T-helper 17 cell (primary cell): ENCODE data around the gene SND1. TPM values are rescaled to one million over a fixed set of nuclear protein-coding genes. Genes with fewer than 3 reads are reported as not detected.
A peak's percentile ranks its signal among the peaks of the same experiment; 100 is the strongest.

Source experiments
- ATAC-seq: fragments of 150-1000 bp; cut with Tn5 transposase; 2 replicates; pipeline ENCODE4 v1.10.0; 2021; ENCODE audit warnings: mild to moderate bottlenecking, moderate library complexity
- DNase-seq, 3 donors: peaks; one replicate each; pipeline versions ENCODE4 v3.0.0 to v3.0.0-alpha.2; 2020 to 2021
- H3K9me3 ChIP-seq: one replicate; pipeline ENCODE4 v1.7.0; 2013; ENCODE audit warnings: low read length, mild to moderate bottlenecking; ENCODE audit not compliant: control insufficient read depth, poor library complexity, severe bottlenecking
- H3K27ac Mint-ChIP-seq: one replicate; pipeline ENCODE4 v1.8.0; 2022; ENCODE audit warnings: mild to moderate bottlenecking, moderate library complexity, mixed read lengths
- H3K27me3 Mint-ChIP-seq: one replicate; pipeline ENCODE4 v1.8.0; 2022; ENCODE audit warnings: mixed read lengths
- H3K36me3 Mint-ChIP-seq: one replicate; pipeline ENCODE4 v1.8.0; 2022; ENCODE audit warnings: low read depth, mixed read lengths
- H3K4me1 Mint-ChIP-seq: one replicate; pipeline ENCODE4 v1.8.0; 2022; ENCODE audit warnings: mild to moderate bottlenecking, mixed read lengths
- H3K4me3 Mint-ChIP-seq: one replicate; pipeline ENCODE4 v1.8.0; 2022; ENCODE audit warnings: mild to moderate bottlenecking, moderate library complexity, mixed read lengths
- total RNA-seq, 4 donors: library from RNA in 2 of 4; stranded (reverse) in 2 of 4; gene quantifications; one replicate each; pipeline ENCODE4 v1.2.3 and lab custom pipeline; 2022 to 2026

Gene SND1
- total RNA-seq, 2 donors from 2014 or later = 201 to 208 TPM

DNA sequence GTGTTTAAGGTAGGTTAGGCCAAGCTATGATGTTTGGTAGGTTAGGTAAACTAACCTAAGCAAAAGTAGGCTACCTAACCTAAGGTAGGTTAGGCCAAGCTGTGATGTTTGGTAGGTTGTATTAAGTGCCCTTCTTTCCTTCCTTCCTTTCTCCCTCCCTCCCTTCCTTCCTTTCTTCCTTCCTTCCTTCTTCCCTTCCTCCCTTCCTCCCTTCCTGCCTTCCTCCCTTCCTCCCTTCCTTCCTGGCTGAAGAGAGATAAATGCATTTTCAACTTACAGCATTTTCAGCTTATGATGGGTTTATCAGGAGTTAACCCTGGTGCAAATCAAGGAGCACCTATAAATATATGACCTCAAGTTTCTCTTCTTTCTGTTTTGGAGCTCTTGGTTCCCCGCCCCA, 56.2 kb downstream of the SND1 start:
- Mint-ChIP-seq H3K27ac (no peak overlapping the region), H3K27me3 (no peaks in the 10 kb centered on the region), H3K4me1 (peaks cover 7% of the 10 kb centered on the region), H3K36me3 (peaks cover 16% of the 10 kb centered on the region), H3K4me3 (no peak overlapping the region)
- no peak for DNase-seq
- ATAC-seq = no peak
- peaks cover 8% of the 10 kb centered on the region for H3K9me3 ChIP-seq

DNA sequence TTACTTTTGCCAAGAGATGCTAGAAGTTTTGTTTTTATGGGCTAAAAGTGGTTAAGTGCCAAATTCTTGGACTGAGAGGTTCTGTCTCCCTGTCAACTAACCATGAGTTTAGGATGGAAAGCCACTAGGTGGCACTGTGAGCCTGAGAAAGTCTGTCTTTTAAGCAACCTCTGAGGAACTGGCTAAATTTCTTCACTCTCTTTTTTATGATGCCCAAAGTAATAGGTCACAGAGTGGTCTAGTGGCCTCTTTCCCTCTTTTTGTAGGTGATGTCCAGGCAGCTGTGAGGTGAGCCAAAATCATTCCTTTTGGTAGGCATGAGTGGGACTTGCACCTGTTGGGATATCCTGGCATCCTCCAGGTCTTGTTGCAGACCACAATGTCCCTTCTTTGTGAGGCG, 56.8 kb downstream of the SND1 start:
- peak; percentile 70 for ATAC-seq
- Mint-ChIP-seq H3K4me3 (no peak overlapping the region), H3K27ac (no peak overlapping the region), H3K27me3 (no peaks in the 10 kb centered on the region), H3K36me3 (peaks cover 16% of the 10 kb centered on the region), H3K4me1 (peaks cover 7% of the 10 kb centered on the region)
- H3K9me3 ChIP-seq = peaks cover 8% of the 10 kb centered on the region
- peak in 2 of 3 donors; percentile 22 to 59 for DNase-seq

DNA sequence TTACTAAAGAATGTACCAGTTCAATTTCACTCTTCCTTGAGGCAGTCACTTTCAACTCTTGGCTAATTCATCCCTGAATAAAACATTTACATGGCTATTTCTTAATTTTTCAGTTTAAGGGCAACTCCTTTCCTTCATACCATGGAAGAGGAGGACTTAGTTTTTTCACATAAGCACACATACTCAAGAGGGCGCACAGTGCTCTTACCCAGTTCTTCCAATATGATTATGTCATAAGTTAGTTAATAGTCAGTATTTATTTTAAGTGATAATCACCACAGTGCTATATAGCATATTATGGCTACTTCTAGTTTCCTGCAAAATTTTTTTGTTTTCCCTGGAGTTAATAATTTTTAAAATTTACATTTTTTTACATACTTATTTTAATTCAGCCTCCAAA, 58.6 kb downstream of the SND1 start:
- ATAC-seq (no peak), DNase-seq (no peak)
- peaks cover 11% of the 10 kb centered on the region for H3K4me1 Mint-ChIP-seq
- no peak overlapping the region for H3K4me3 Mint-ChIP-seq
- peaks cover 8% of the 10 kb centered on the region for H3K9me3 ChIP-seq
- H3K36me3 Mint-ChIP-seq = peaks cover 13% of the 10 kb centered on the region
- H3K27ac Mint-ChIP-seq = no peak overlapping the region
- H3K27me3 Mint-ChIP-seq = no peaks in the 10 kb centered on the region

DNA sequence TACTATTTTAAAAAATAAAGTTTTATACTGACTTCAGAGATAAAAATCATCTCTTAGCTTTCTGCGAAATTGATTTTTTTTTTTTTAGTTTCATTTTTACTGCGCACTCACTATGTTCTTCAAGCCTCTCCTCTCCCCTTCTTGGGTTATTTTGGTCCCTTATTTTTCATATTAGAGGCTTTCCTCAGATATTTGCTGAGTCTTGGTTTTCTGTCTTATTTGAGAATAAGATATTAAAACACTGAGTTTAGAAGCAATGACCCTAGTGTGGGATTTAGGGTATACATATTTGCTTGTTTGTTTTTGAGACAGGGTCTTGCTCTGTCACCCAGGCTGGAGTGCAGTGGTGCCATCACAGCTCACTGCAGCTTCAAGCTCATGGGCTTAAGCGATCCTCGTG, 59.9 kb downstream of the SND1 start:
- peaks cover 8% of the 10 kb centered on the region for H3K9me3 ChIP-seq
- H3K36me3 Mint-ChIP-seq = peaks cover 13% of the 10 kb centered on the region
- H3K27me3 Mint-ChIP-seq = no peaks in the 10 kb centered on the region
- H3K4me3 Mint-ChIP-seq = no peak overlapping the region
- peaks cover 18% of the 10 kb centered on the region for H3K4me1 Mint-ChIP-seq
- ATAC-seq (no peak), DNase-seq (no peak)
- H3K27ac Mint-ChIP-seq = no peak overlapping the region

DNA sequence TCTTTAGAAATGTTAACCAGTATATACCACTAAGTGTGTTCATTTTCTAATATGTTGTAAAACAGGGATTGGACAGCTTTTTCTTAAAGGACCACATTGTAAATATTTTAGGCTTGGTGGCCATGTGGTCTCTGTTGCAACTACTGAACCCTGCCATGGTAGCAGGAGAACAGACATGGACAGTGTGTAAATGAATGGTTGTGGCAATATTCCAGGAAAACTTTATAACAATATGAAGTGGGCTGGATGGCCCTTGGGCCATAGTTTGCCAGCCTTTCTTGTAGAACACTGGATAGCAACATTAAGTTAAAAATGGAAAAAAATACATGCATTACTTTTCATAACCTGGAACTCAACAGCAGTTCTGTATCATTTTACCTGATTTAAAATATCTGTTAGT, 61.0 kb downstream of the SND1 start:
- H3K9me3 ChIP-seq = peaks cover 8% of the 10 kb centered on the region
- H3K27ac Mint-ChIP-seq = no peak overlapping the region
- DNase-seq (no peak), ATAC-seq (no peak)
- peaks cover 14% of the 10 kb centered on the region for H3K36me3 Mint-ChIP-seq
- no peak overlapping the region for H3K4me3 Mint-ChIP-seq
- H3K27me3 Mint-ChIP-seq = no peaks in the 10 kb centered on the region
- peaks cover 22% of the 10 kb centered on the region for H3K4me1 Mint-ChIP-seq

DNA sequence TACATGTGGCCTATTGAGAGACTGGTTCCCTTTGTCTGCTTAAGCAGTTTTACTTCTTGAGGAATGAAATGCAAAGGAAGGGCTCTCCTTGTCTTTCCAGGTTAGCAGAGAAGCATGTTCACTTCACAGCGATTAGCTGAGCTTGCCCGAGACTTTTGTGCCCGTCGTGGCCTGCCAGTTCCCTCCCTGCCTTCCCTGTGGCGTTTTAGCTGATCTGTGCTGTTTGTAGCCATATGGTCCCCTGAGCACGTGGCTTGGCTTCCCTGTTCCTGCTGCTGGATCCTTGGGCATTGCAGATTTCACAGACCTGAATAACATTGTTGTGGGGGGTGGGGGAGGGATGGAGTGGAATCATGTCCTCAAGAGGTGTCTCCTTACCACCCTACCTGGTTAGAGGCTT, 61.8 kb downstream of the SND1 start:
- H3K27me3 Mint-ChIP-seq = no peaks in the 10 kb centered on the region
- peaks cover 15% of the 10 kb centered on the region for H3K36me3 Mint-ChIP-seq
- no peak overlapping the region for H3K4me3 Mint-ChIP-seq
- H3K27ac Mint-ChIP-seq = no peak overlapping the region
- no peak for ATAC-seq
- peaks cover 8% of the 10 kb centered on the region for H3K9me3 ChIP-seq
- no peak for DNase-seq
- peaks cover 22% of the 10 kb centered on the region for H3K4me1 Mint-ChIP-seq

DNA sequence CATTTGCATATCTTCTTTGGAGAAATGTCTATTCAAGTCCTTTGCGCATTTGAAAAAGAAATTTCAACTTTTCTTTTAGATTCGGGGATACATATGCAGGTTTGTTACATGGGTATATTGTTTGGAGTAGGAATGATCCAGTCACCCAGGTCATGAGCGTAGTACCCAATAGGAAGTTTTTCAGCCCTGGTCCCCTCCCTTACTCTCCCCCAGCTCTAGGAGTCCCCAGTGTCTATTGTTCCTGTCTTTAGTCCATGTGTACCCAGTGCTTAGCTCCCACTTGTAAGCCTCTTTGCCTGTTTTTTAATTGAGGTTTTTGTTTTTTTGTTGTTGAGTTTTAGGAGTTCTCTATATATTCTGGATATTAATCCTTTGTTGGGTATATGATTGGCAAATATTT, 63.3 kb downstream of the SND1 start:
- ATAC-seq (no peak), DNase-seq (no peak)
- Mint-ChIP-seq H3K36me3 (peaks cover 17% of the 10 kb centered on the region), H3K4me1 (peaks cover 30% of the 10 kb centered on the region), H3K4me3 (no peak overlapping the region), H3K27me3 (no peaks in the 10 kb centered on the region), H3K27ac (no peak overlapping the region)
- peaks cover 8% of the 10 kb centered on the region for H3K9me3 ChIP-seq

DNA sequence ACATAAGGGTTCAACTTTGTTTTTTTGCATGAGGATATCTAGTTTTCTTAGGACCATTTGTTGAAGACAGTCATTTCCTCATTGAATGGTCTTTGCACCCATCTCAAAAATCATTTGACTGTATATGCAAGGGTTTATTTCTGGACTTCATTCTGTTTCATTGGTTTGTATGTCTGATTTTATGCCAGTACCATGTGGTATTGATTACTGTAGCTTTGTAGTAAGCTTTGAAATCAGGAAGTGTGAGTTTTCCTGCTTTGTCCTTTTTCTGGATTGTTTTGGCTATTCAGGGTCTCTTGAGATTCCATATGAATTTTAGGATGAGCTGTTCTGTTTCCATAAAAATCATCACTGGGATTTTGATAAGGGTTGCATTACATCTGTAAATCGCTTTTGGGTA, 63.9 kb downstream of the SND1 start:
- Mint-ChIP-seq H3K27ac (no peak overlapping the region), H3K36me3 (peaks cover 18% of the 10 kb centered on the region), H3K4me1 (peaks cover 36% of the 10 kb centered on the region), H3K4me3 (no peak overlapping the region), H3K27me3 (no peaks in the 10 kb centered on the region)
- no peak for DNase-seq
- peaks cover 5% of the 10 kb centered on the region for H3K9me3 ChIP-seq
- ATAC-seq = no peak

DNA sequence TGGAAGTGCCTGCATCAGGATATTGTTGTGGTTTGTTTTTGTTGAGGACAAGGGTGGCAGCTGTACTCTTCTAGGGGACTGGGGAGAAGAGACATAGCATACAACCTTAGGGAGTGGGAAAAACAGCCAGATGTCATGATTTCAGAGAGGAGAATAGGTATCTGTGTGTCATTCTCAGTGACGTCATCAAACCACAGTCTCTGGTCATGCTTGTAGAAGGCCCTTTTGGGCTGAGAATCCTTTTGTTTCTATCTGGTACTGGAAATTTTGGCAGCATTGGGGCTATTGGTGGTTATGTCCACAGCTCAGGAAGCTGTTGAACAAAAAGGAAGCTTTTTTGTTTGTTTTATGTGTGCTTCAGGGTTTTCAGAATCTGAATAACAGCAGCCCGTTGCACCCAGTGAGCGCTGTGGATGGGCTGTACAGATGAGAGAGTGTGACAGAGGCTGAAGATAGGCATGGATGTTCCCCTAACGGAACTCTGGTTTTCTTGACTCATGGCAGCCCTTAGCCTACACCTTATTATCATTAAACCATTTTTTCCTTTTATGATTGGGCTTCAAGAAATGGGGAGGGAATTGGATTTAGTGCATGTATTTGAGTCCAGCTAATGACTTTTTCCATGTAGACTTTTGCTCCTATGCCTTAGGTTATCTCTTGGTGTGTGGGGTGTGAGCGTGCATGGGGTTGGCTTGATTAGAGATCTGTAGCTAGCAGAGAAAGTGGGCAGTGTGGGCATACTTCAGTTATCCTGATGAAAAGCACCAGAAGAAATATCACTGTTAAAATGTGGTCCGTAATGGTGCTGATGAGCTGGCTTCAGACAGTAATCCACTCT, 65.7 kb downstream of the SND1 start:
- Mint-ChIP-seq H3K4me3 (no peak overlapping the region), H3K4me1 (peaks cover 33% of the 10 kb centered on the region), H3K27ac (peak overlapping the region; percentile 37), H3K27me3 (no peaks in the 10 kb centered on the region), H3K36me3 (peaks cover 21% of the 10 kb centered on the region)
- ATAC-seq = no peak
- no peak for DNase-seq
- H3K9me3 ChIP-seq = no peaks in the 10 kb centered on the region

DNA sequence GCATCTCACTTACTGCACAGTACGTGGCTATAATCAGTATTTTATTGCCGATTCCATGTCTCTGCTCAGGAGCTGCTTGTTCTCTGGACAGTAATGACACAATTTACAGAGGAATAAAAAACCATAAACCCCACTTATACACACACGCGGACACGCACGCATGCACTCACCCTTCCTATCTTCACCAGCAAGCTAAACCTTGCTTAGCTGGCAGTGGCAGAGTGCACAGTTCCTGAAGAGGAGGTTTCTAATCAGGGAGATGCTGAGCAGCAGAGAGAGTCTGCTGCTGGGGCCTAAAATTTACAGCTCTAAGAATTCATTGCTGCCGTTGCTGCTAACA, 66.3 kb downstream of the SND1 start:
- Mint-ChIP-seq H3K27ac (no peak overlapping the region), H3K4me3 (no peak overlapping the region), H3K27me3 (no peaks in the 10 kb centered on the region), H3K36me3 (peaks cover 22% of the 10 kb centered on the region), H3K4me1 (peaks cover 34% of the 10 kb centered on the region)
- no peak for ATAC-seq
- no peak for DNase-seq
- no peaks in the 10 kb centered on the region for H3K9me3 ChIP-seq

DNA sequence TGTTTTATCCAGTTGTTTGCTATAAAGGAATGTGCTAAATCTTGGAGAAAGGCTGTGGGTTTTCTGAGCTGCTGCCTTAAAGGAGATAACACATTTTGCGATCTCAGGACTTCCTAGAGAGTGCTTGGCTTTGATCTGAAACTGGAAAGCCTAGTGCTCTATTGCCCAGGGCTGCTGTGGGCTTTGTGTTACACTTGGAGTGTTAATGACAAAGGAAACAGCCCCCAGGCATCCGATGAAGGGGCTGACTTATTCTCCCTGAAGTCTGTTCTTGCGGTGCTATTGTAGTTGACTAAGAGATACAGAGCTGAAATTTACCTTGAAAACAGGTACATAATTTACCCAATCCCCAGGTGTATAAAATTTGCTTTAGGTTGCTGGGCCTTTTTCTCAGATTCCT, 74.5 kb downstream of the SND1 start:
- ATAC-seq (no peak), DNase-seq (no peak)
- H3K9me3 ChIP-seq = no peaks in the 10 kb centered on the region
- no peaks in the 10 kb centered on the region for H3K27me3 Mint-ChIP-seq
- H3K27ac Mint-ChIP-seq = no peak overlapping the region
- peaks cover 29% of the 10 kb centered on the region for H3K36me3 Mint-ChIP-seq
- no peak overlapping the region for H3K4me3 Mint-ChIP-seq
- peaks cover 32% of the 10 kb centered on the region for H3K4me1 Mint-ChIP-seq

DNA sequence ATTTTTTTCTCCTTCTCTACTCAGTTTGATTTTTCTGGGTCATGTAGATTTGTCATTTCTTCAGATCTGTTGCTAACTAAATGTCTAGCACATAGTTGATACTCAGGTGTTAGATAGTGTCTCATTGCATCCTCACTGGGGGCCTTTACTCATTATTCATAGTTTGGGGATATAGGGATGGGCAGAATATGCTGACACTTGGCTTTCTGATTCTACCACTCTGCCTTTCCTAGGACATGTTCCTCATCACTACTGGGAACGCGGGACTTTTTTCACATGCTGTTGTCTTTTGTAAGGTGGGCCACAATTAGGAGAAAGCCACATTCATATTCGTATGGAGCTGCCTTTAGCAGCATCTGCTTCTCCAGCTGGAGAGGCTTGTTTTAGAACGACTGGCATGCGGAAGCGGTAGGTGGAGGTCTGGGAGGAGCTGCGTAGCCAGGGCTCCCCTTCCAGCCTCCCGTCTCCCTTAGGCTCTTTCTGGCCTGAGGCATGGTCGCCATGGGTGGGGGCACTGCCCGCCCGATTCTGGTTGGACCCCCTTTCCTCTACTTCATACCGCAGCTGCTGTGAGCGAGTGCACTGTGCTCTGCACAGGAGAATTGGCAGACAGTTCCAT, 78.8 kb downstream of the SND1 start:
- DNase-seq (no peak), ATAC-seq (no peak)
- no peaks in the 10 kb centered on the region for H3K9me3 ChIP-seq
- Mint-ChIP-seq H3K27me3 (no peaks in the 10 kb centered on the region), H3K4me3 (no peak overlapping the region), H3K27ac (peak overlapping the region; percentile 72), H3K4me1 (peaks cover 39% of the 10 kb centered on the region), H3K36me3 (peaks cover 16% of the 10 kb centered on the region)

DNA sequence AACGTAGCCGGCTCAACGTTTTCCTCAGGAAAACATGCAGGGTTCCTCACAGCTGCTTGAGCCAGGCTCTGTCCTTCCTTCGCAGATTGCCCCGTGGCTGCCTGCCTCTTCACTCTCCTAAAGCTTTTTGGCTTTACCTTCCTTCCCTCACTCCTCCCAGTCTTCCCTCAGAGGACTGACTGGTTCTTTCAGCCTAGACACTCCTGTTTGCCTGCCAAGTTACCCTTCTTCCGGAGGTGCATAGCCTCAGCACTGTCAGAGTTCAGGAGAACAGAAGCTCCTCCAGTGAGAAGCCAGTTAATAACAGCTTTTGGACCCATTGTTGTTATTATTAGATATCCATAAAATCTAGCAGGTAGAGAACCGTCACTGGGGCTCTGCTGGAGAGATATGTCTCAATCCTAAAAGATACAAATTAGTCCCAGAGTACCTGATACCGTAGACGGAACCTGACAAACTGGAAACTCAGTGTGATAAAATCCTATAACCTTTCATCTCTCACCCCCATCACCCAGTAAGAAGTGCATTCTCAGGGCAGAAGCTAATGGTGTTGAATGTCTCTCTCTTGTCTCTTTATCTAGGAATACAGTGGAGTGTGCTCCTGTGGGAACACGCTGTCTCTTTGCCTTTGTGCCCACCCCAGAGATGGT, 79.6 kb downstream of the SND1 start:
- no peak for DNase-seq
- no peak for ATAC-seq
- Mint-ChIP-seq H3K27ac (peak overlapping the region; percentile 39), H3K27me3 (no peaks in the 10 kb centered on the region), H3K4me1 (peaks cover 41% of the 10 kb centered on the region), H3K36me3 (peaks cover 16% of the 10 kb centered on the region), H3K4me3 (no peak overlapping the region)
- no peaks in the 10 kb centered on the region for H3K9me3 ChIP-seq
